ENCODE results near the gene F8. TPM values are rescaled to one million over a fixed set of nuclear protein-coding genes. Genes with fewer than 3 reads are reported as not detected.
"Not testable (repeated sequence)": the region's sequence is repeated elsewhere in the genome, so short reads cannot be mapped to it uniquely, and the experiment has no call there.

F8 gene
- total RNA-seq, 1 donor from 2014 or later = 5.2 TPM

DNA sequence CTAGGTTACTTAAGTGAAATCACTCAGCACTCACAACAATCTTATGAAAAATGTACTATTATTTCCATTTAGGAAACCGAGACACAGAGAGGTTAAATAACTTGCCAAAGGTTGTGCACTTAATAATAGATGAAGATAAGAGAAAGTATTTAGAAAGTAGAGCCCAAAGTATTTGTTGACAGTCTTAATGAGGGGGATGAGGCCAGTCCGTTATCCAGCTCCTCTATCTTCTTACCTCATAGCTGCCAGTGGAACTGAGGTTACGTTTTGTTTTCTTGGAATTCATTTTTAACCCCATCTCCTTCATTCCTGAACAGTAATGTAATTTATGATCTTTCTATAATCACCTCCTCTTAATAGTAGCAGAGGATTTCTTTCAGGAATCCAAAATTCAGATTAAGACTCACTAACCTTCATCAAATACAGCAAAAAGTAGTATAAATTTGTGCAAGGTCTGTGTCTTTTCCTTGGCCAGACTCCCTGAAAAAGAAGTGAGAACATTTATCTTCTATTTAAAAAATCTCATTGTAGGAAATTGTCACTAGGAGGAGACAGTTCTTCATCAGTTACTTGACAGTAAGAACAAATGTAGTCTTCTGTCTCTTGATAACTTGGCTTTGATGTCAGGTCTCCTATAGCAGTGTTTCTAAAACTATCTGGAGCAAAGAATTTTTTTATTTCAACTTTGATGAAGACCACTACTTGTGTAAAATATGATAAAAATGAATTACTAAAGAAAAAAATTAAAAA, 35.5 kb downstream of the F8 start:
- peak; percentile 21 for DNase-seq (ENCODE audit: low read depth)

DNA sequence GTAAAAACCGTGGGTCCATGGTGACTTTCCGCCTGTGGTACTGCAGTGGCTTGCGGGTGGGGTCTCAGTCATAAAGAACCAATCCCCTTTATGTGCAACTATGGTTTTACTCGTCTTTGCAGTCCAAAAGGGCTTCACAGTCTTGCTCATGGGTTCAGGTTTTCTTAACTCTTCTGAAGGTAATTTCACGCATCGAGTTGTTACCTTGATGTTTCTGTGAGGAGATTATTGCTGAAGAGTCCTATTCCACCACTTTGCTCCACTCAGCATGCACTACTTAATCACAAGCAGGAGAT, 41.5 kb downstream of the F8 start:
- no peak for DNase-seq (ENCODE audit: low read depth)

DNA sequence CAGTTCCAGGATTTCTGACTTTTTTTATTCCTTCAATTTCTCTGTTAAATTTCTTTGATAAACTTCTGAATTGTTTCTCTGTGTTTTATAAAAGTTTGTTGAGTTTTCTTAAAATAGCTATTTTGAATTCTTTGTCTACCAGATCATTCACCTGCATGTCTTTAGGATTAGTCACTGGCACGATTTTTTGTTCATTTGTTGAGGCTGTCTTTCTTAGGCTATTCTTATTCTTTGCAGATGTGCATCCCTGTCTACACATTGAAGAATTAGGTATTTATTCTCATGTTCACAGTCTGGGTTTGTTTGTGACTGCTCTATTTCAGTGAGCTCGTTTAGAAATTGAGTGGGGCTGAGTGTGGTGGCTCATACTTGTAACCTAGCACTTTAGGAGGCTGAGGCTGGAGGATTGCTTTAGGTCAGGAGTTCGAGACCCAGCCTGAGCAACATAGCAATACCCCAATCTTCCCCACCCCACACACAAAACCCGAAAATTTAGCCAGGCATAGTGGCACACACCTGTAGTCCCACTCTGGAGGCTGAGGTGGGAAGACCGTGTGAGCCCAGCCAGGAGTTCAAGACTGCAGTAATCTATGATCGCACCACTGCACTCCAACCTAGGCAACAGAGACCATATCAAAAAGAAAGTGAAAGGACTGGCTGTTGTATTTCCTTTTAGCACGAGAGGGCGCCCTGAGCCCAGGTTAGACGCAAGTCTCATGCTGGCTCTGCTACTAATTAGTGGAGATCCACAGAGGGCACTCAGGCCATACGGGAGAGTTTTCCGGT, 42.0 kb downstream of the F8 start:
- peak; percentile 45 for DNase-seq (ENCODE audit: low read depth)

DNA sequence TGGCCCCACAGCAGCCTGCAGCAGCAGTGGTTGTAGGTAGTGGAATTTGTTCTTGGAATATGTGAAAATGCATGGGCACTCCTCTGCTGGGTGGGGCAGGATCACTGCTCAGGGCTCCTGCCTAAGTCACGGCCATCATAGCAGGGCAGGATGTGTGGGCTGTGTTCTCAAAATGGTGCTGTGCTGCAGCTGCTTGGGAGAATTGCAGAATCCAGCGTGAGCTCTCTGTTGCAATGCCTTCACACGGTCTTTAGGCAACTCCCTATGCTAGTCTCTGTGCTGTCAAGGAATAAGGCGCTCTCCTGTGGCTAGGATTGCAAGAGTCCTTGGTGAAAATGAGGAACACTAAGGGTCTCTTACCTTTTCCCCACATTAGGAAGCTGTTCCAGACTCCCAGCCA, 42.9 kb downstream of the F8 start:
- no peak for DNase-seq (ENCODE audit: low read depth)

DNA sequence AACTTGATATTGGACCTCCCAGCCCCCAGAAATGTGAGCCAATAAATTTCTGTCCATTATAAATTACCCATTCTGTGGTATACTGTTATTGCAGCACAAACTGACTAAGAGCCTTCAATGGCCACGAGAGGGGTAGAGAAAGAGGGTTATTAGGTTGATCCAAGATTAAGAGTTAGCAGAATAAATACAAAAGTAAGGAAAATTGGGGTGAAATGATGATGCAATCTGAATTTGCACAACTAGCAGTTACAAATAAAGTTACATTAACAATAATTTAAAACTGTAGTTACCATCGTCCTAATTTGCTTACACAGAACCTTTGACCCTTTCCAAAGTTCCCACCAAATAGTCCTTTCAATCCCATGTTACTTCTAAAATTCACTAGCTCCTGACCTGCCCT, 54.2 kb downstream of the F8 start:
- DNase-seq (ENCODE audit: low read depth) = no peak

DNA sequence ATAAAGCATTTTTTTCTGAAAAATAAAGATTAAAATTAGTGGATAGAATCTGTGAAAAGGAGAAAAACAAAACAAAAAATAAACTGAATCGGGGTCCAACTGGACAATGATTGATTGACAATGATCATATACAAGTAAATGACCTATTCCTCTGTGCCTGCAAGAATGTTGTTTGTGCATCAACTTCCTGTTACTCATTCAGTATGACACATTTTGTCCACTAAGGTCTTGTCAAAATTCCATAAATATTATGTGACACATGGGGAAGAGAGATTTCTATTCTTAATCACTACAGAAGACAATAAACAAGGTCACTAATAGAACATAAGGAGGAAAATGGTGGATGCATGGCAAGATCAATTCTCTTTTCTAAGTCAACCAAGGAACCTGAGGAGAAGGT, 54.9 kb downstream of the F8 start:
- DNase-seq (ENCODE audit: low read depth) = peak; percentile 41

DNA sequence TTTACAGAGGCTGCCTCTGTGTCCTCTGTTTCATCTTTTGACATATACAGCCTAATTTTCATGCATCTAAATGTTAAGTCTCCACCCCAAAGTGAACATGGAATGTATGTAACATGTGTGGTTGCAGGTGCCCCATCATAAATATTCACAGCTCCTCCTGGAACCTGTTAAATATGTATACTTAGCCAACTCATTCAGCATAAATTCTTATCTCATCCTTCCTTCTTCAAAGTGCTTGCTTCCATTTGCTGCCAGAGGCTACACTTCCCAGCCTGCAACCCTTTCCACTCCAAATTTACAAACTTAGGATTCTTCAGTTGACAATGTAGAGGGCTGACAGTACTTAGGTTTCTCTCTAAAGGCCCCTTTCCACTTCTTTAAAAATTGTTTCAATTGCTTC, 60.6 kb downstream of the F8 start:
- no peak for DNase-seq (ENCODE audit: low read depth)

DNA sequence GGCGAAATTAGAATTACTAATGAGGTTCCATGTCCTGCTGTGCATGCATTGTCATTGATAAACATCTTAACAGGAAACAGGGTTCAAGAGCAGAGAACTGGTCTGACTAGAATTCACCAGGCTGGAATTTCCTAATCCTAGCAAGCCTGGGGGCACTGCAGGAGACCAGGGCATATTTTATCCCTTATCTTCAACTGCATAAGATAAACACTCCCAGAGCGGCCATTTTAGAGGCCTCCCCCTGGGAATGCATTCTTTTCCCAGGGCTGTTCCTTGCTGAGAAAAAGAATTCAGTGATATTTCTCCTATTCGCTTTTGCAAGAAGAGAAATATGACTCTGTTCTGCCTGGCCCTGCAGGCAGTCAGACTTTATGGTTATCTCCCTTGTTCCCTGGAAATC, 66.7 kb downstream of the F8 start:
- not testable (repeated sequence) for DNase-seq (ENCODE audit: low read depth)

DNA sequence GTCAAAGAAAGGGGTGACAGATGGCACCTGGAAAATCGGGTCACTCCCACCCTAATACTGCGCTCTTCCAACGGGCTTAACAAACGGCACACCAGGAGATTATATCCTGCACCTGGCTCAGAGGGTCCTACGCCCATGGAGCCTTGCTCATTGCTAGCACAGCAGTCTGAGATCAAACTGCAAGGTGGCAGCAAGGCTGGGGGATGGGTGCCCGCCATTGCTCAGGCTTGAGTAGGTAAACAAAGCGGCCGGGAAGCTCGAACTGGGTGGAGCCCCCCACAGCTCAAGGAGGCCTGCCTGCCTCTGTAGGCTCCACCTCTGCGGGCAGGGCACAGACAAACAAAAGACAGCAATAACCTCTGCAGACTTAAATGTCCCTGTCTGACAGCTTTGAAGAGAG, 83.3 kb downstream of the F8 start:
- not testable (repeated sequence) for DNase-seq (ENCODE audit: low read depth)

DNA sequence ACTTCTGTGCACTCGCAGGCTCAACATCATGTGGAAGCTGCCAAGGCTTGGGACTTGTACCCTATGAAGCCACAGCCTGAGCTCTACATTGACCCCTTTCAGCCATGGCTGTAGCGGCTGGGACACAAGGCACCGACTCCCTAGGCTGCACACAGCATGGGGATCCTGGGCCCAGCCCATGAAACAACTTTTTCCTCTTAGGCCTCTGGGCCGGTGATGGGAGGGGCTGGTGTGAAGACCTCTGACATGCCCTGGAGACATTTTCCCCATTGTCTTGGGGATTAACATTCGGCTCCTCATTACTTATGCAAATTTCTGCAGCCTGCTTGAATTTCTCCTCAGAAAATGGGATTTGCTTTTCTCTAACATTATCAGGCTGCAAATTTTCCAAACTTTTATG, 97.8 kb downstream of the F8 start:
- DNase-seq (ENCODE audit: low read depth) = not testable (repeated sequence)

DNA sequence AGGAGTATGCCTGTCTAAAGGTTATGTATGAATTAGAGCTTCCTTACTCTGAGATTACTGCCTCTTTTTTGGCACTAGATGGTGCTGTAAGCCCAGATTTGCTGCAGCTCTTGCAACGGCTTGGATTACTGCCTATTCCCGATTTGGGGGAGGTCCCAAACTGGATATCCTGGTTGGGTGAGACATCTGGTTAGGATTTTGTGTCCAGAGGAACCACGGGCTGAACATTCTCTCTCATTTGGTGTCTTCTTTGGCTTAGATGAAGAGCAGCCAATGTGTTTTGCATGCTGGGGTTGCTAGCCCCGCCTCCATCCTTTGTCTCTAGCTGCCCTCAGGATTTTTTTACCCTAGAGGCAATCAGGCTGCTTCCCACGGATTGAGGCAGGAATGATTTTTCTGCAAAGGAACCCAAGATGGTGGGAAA, 104.5 kb downstream of the F8 start:
- DNase-seq (ENCODE audit: low read depth) = peak; percentile 56

DNA sequence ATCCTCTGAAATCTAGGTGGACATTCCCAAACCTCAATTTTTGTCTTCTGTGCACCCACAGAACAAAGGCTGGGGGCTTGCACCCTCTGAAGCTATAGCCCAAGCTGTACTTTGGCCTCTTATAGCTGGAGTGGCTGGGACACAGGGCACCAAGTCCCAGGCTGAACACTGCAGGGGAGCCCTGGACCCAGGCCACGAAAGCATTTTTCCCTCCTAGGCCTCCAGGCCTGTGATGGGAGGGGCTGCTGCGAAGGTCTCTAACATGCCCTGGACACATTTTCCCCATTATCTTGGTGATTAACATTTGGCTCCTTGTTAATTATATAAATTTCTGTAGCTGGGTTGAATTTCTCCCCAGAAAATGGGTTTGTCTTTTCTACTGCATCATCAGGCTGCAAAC, 108.5 kb downstream of the F8 start:
- DNase-seq (ENCODE audit: low read depth) = no peak

DNA sequence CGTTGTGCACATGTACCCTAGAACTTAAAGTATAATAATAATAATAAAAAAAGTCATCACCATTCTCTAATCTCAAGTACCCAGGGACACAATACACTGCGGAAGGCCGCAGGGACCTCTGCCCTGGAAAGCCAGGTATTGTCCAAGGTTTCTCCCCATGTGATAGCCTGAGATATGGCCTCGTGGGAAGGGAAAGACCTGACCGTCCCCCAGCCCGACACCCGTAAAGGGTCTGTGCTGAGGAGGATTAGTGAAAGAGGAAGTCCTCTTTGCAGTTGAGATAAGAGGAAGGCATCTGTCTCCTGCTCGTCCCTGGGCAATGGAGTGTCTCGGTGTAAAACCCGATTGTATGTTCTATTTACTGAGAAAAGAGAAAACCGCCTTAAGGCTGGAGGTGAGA, 112.0 kb downstream of the F8 start:
- not testable (repeated sequence) for DNase-seq (ENCODE audit: low read depth)

DNA sequence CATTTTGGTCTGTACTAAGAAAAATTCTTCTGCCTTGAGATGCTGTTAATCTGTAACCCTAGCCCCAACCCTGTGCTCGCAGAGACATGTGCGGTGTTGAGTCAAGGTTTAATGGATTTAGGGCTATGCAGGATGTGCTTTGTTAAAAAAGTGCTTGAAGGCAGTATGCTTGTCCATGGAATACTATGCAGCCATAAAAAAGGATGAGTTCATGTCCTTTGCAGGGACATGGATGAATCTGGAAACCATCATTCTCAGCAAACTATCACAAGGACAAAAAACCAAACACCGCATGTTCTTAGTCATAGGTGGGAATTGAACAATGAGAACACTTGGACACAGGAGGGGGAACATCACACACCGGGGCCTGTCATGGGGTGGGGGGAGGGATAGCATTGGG, 112.5 kb downstream of the F8 start:
- DNase-seq (ENCODE audit: low read depth) = not testable (repeated sequence)

DNA sequence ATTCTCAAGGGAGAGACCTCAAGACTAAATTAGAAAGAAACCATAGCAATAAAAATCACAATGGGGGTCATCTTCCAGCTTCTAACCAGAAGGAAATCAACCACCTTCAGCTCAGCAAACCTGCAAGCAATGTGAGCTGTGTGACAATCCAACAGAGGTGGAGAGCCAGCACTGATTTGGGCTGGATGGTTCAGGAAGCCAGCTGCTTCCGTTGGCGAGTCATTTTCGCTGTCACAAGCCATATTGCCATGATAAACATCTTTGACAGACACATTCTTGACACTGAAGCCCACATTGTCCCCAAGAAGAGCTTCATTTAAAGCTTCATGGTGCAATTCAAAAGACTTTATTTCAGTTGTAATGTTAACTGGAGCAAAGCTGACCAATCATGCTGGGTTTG, 113.7 kb downstream of the F8 start:
- DNase-seq (ENCODE audit: low read depth) = no peak

DNA sequence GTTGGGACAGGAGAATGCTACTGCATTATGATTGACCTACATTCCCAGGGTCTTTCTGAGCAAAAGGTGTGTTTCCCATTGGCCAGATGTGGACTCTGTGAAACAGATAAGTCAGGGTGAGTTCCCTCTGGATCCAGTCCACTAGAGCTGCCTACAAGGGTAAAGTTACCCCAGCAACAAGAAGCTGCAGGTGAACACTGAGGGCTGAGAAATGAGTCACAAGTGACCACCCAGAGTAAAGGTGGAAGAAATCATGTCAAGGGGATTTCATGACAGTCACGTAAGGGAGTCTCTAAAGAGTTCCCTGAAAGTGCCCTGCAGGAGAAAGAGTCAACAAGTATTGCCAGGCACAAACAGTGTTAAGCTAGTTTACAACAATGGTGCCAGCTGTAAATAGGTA, 120.1 kb downstream of the F8 start:
- DNase-seq (ENCODE audit: low read depth) = no peak

DNA sequence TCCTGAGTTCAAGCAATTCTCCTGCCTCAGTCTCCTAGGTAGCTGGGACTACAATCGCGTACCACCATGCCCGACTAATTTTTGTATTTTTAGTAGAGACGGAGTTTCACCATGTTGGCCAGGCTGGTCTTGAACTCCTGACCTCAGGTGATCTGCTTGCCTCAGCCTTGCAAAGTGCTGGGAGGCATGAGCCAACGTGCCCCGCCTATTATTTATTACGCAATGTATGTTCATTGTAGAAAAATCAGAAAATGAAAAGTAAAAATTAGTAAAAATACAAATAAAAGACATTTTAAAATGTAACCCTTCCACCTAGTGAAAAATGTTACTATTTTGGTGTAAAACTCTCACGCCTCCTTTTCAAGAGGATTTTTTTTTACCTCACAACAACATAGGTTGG, 122.2 kb downstream of the F8 start:
- DNase-seq (ENCODE audit: low read depth) = no peak

DNA sequence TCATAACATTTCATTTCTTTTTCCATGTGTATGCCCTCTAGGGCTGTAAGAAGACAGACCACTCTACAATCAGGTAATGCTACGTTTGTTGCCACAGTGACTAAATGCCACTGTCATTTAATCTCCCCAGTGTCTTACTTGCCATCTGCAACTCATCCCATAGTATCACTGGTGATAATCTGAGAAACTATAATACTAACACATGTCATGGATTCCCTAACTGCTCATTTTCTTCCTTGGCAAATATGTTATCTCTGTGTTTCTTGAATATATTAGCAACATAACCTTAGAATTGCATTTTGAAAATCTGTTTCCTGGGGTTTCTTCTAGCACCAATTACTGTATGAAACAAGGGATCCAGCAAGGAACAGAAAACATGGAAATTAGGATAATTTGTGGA, 130.2 kb downstream of the F8 start:
- no peak for DNase-seq (ENCODE audit: low read depth)

DNA sequence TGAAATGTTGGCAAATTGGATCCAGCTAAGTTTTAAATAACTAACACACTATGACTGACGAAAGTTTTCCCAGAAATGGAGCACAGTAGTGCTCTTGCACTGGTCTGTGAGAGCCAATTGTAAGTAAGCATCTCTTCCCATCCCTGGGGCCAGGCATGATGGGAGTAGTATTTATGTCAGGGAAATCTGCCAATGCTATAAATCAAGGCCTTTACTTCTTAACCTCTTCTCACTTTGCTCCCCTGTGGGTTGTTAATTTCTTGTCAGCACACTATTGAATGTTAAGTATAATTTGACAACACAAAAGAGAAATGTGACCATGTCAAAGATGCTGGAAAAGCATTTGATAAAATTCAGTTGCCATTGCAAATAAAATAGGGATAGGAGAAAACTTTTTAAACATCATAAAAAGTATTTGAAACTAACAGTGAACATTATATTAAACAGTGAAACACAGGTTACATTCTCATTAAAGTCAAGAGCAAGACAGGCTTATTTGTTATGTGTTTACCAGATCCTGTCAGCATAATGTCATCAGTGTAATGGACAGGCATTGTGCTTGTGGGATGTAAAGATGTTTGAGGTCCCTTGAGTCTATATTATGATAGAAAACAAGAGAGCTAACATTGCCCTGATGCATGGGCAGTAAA, 131.4 kb downstream of the F8 start:
- DNase-seq (ENCODE audit: low read depth) = no peak

DNA sequence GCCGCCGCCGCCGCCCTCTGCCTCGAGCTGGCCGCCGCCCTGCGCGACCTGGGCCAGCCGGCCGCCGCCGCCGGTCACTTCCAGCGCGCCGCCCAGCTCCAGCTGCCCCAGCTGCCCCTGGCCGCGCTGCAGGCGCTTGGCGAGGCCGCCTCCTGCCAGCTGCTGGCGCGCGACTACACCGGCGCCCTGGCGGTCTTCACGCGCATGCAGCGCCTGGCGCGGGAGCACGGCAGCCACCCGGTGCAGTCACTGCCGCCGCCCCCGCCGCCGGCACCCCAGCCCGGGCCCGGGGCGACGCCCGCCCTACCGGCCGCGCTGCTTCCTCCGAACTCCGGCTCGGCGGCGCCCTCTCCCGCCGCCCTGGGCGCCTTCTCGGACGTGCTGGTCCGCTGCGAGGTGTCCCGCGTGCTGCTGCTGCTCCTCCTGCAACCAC, 135.7 kb downstream of the F8 start:
- DNase-seq (ENCODE audit: low read depth) = not testable (repeated sequence)

DNA sequence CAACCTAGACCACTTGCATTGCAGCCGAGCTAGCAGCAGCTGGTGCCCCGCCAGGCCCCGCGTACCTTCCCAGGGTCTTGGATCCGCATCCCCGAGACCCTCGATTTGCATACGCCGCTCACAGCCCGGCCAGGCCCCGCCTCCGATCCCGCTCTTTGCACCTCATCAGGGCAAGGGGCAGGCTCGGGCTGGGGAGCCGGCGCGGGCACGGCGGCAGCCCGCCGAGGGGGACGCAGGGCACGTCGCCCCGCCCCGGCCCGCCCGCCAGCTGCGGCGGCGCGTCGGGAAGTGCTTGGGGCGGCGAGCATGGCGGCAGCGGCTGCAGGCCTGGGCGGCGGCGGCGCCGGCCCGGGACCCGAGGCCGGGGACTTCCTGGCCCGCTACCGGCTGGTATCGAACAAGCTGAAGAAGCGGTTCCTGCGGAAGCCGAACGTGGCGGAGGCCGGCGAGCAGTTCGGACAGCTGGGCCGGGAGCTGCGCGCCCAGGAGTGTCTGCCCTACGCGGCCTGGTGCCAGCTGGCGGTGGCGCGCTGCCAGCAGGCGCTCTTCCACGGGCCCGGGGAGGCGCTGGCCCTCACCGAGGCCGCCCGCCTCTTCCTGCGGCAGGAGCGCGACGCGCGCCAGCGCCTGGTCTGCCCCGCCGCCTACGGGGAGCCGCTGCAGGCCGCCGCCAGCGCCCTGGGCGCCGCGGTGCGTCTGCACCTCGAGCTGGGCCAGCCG, 136.3 kb downstream of the F8 start, which contains the start of gene F8A1:
Gene F8A1, plus strand, starts transcription at position 287 of the 720 bp plus-strand sequence. Its CDS starts 20 bp downstream, at position 307.
- DNase-seq (ENCODE audit: low read depth) = not testable (repeated sequence)

DNA sequence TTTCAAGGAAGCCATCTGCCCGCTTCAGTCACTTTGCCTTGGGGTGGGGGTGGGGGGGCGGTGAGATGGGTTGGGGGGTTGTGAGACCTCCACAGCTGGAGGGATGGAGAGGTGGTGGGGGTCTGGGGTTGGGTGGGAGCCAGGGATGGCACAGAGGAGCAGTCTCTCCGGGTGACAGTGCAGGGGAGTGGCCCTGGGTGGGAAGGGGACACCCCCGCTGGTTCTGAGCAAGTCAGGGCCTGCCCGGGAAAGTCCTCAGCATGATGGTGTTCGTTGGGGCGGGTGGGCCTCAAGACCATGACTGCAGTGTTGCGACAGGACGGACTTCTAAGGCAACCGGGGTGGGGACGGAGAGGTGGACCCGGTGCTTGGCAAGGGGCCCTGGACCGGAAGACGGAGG, 137.0 kb downstream of the F8 start:
- not testable (repeated sequence) for DNase-seq (ENCODE audit: low read depth)
